Measurements from ENCODE around the gene AHRR. TPM values are rescaled to one million over a fixed set of nuclear protein-coding genes. Genes with fewer than 3 reads are reported as not detected.

Gene AHRR
- total RNA-seq, 4 donors from 2014 or later: 0.26 to 9.1 (median 6.6) TPM; not detected in 1

GRCh38 chr5:359301-359897 lies 37.9 kb downstream of the AHRR start:
- Histone ChIP-seq H3K36me3 (no peaks in the 10 kb centered on the region), H3K4me3 (no peak overlapping the region), H3K27me3 (no peaks in the 10 kb centered on the region), H3K4me1 (no peaks in the 10 kb centered on the region), H3K9me3 (no peaks in the 10 kb centered on the region), H3K27ac (no peak overlapping the region)
- intact Hi-C loops (cut with DNase I; ENCODE audit: low total_unique reads): no loop called here
- DNase-seq: no peak
- TF ChIP-seq POLR2A (IDR thresholded peaks at IDR 0.05): no peak
- TF ChIP-seq CTCF (IDR thresholded peaks at IDR 0.05): no peak

GRCh38 chr5:360257-361027 lies 38.9 kb downstream of the AHRR start:
- TF ChIP-seq POLR2A (IDR thresholded peaks at IDR 0.05) (no peak), CTCF (IDR thresholded peaks at IDR 0.05) (no peak)
- no peak for DNase-seq
- Histone ChIP-seq H3K4me1 (no peaks in the 10 kb centered on the region), H3K9me3 (no peaks in the 10 kb centered on the region), H3K36me3 (no peaks in the 10 kb centered on the region), H3K4me3 (no peak overlapping the region), H3K27me3 (no peaks in the 10 kb centered on the region), H3K27ac (no peak overlapping the region)
- intact Hi-C loops (cut with DNase I; ENCODE audit: low total_unique reads): no loop called here

- no peak for DNase-seq
- Histone ChIP-seq H3K27ac (no peak overlapping the region), H3K9me3 (no peaks in the 10 kb centered on the region), H3K4me3 (no peak overlapping the region), H3K27me3 (no peaks in the 10 kb centered on the region), H3K36me3 (no peaks in the 10 kb centered on the region), H3K4me1 (no peaks in the 10 kb centered on the region)
- TF ChIP-seq POLR2A (IDR thresholded peaks at IDR 0.05) (no peak), CTCF (IDR thresholded peaks at IDR 0.05) (no peak)
- intact Hi-C loops (cut with DNase I; ENCODE audit: low total_unique reads): no loop called here
Measured at GRCh38 chr5:362189-362588, 40.7 kb downstream of the AHRR start.

- DNase-seq: no peak
- no peak overlapping the region for H3K4me3 ChIP-seq
- H3K9me3 ChIP-seq: no peaks in the 10 kb centered on the region
- no peaks in the 10 kb centered on the region for H3K4me1 ChIP-seq
- intact Hi-C loops (cut with DNase I; ENCODE audit: low total_unique reads): no loop called here
- H3K36me3 ChIP-seq: no peaks in the 10 kb centered on the region
- no peaks in the 10 kb centered on the region for H3K27me3 ChIP-seq
- no peak overlapping the region for H3K27ac ChIP-seq
- TF ChIP-seq POLR2A (IDR thresholded peaks at IDR 0.05) (no peak), CTCF (IDR thresholded peaks at IDR 0.05) (no peak)
Measured at GRCh38 chr5:362978-363765, 41.7 kb downstream of the AHRR start.

- TF ChIP-seq CTCF (IDR thresholded peaks at IDR 0.05): no peak
- no peak for TF ChIP-seq POLR2A (IDR thresholded peaks at IDR 0.05)
- Histone ChIP-seq H3K4me3 (no peak overlapping the region), H3K27ac (no peak overlapping the region), H3K9me3 (no peaks in the 10 kb centered on the region), H3K36me3 (no peaks in the 10 kb centered on the region), H3K27me3 (no peaks in the 10 kb centered on the region), H3K4me1 (no peaks in the 10 kb centered on the region)
- no peak for DNase-seq
- intact Hi-C loops (cut with DNase I; ENCODE audit: low total_unique reads): no loop called here
Measured at GRCh38 chr5:364497-364896, 43.0 kb downstream of the AHRR start.
